OCI-LY3 (cell line): ENCODE results near the gene CSNK1A1.

Experiments used
- H2AFZ ChIP-seq: fragments of 200-600, 300-600 bp; shearing (Covaris generic); 2 replicates; pipeline ENCODE4 v1.6.0; 2014; ENCODE audit warnings: antibody characterized with exemption, low read depth, low read length
- H3K27ac ChIP-seq: fragments of 200-600, 300-600 bp; sonication (generic); 2 replicates; pipeline ENCODE4 v1.5.1; 2014; ENCODE audit warnings: mild to moderate bottlenecking, low read length, moderate library complexity, mixed read lengths
- H3K27me3 ChIP-seq: fragments of 200-600, 300-600 bp; sonication (generic); 2 replicates; pipeline ENCODE4 v1.6.1; 2014; ENCODE audit warnings: low read depth, low read length, mixed read lengths
- H3K36me3 ChIP-seq: fragments of 200-600, 300-600 bp; sonication (generic); replicated peaks from 2 replicates; pipeline ENCODE3; 2014; ENCODE audit warnings: low read depth, low read length, mixed read lengths
- H3K4me1 ChIP-seq: fragments of 300-600, 200-600 bp; sonication (generic); 2 replicates; pipeline ENCODE4 v1.6.1; 2014; ENCODE audit warnings: low read length, mixed read lengths
- H3K4me2 ChIP-seq: fragments of 200-600, 300-600 bp; sonication (generic); 2 replicates; pipeline ENCODE4 v1.6.1; 2014; ENCODE audit warnings: low read length, mixed read lengths
- H3K4me3 ChIP-seq: fragments of 300-600, 200-600 bp; sonication (generic); 2 replicates; pipeline ENCODE4 v1.5.1; 2014; ENCODE audit warnings: antibody characterized with exemption, mild to moderate bottlenecking, low read length, moderate library complexity
- H3K79me2 ChIP-seq: fragments of 300-600, 200-600 bp; shearing (Covaris generic); 2 replicates; pipeline ENCODE4 v1.6.1; 2014; ENCODE audit warnings: mild to moderate bottlenecking, low read length, mixed read lengths
- H3K9ac ChIP-seq: fragments of 300-600, 200-600 bp; shearing (Covaris generic); 2 replicates; pipeline ENCODE4 v1.6.0; 2014; ENCODE audit warnings: mild to moderate bottlenecking, low read length, moderate library complexity
- H3K9me3 ChIP-seq: fragments of 200-600, 300-600 bp; shearing (Covaris generic); 2 replicates; pipeline ENCODE4 v1.6.1; 2014; ENCODE audit warnings: low read length, mixed read lengths; ENCODE audit not compliant: insufficient read depth
- H4K20me1 ChIP-seq: fragments of 200-600, 300-600 bp; sonication (generic); 2 replicates; pipeline ENCODE4 v1.6.1; 2016; ENCODE audit warnings: low read length, mixed read lengths; ENCODE audit not compliant: insufficient read depth
- EZH2phosphoT487 ChIP-seq: fragments of 200-600 bp; shearing (Covaris generic); IDR thresholded peaks from 2 replicates; pipeline ENCODE4 v1.6.1; 2018; ENCODE audit warnings: antibody characterized with exemption, mixed run types, low read depth
- TF ChIP-seq, protein P1 (sequence below): fragments of 200-600, 300-600 bp; sonication (generic); IDR thresholded peaks from 2 replicates; pipeline ENCODE4 v1.5.1; 2014; ENCODE audit warnings: antibody characterized with exemption, low read length, low read depth

The CSNK1A1 gene

DNA sequence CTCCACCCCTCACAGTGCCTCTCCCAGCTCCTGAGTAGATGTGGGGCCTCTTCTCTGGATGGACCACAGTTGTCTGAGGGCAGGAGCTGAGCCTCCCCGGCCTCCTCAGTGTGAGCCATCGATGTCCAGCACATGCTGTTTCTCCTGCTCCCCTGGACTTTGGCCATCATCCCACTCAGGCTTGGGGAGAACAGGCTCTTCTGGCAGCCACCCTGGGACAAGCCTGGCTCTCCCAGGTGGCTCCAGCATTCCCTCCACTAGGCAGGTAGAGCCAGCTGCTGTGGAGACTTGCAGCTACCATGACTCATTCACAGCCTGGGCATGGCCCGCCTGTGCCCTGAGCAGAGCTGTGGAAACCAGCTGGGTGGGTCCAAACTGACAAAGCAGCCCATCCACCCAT is 77.0 kb downstream of the CSNK1A1 start:
- no peak overlapping the region for H3K4me2 ChIP-seq
- no peaks in the 10 kb centered on the region for H3K36me3 ChIP-seq
- no peak overlapping the region for H3K9ac ChIP-seq
- no peak overlapping the region for H3K4me3 ChIP-seq
- no peaks in the 10 kb centered on the region for H3K9me3 ChIP-seq
- no peak overlapping the region for H2AFZ ChIP-seq
- TF ChIP-seq, protein P1, sequence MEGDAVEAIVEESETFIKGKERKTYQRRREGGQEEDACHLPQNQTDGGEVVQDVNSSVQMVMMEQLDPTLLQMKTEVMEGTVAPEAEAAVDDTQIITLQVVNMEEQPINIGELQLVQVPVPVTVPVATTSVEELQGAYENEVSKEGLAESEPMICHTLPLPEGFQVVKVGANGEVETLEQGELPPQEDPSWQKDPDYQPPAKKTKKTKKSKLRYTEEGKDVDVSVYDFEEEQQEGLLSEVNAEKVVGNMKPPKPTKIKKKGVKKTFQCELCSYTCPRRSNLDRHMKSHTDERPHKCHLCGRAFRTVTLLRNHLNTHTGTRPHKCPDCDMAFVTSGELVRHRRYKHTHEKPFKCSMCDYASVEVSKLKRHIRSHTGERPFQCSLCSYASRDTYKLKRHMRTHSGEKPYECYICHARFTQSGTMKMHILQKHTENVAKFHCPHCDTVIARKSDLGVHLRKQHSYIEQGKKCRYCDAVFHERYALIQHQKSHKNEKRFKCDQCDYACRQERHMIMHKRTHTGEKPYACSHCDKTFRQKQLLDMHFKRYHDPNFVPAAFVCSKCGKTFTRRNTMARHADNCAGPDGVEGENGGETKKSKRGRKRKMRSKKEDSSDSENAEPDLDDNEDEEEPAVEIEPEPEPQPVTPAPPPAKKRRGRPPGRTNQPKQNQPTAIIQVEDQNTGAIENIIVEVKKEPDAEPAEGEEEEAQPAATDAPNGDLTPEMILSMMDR: no peak
- TF ChIP-seq EZH2phosphoT487: no peak
- H3K4me1 ChIP-seq: no peaks in the 10 kb centered on the region
- H3K27me3 ChIP-seq: no peaks in the 10 kb centered on the region
- H3K79me2 ChIP-seq: no peaks in the 10 kb centered on the region
- no peak overlapping the region for H3K27ac ChIP-seq
- H4K20me1 ChIP-seq: no peaks in the 10 kb centered on the region

DNA sequence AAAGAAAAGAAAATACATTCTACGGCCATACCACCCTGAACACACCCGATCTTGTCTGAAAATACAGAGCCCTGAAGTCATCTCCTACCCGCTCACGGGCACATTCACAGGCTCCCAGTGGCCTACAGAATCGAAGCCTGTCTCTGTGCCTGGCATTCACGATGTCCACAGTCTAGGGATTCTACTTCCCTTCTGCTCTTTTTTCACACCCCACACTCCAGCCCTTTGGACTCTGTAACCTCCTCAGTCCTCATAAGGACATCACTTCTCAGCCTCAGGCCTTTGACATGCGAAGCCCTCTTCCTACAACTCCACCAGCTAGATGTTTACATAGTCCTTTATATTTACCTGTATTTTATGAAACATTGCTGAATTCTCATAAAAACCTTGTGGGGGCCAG is 77.8 kb downstream of the CSNK1A1 start:
- no peak overlapping the region for H3K27ac ChIP-seq
- H2AFZ ChIP-seq: no peak overlapping the region

DNA sequence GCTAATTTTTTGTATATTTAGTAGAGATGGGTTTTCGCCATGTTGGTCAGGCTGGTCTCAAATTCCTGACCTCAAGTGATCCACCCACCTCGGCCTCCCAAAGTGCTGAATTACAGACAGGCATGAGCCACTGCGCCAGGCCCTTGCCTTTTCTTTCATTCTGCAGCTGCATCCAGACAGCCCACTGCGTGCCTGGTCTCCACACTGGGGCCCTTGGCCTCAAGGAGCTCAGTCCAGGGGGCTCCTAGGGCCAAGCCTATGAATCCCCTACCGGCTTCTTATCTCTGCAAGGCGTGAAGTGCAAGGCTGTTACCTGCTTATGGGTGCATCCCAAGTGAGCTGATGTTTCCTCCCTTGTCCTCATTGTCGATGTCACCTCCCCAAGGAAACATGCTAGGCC is 78.8 kb downstream of the CSNK1A1 start:
- Histone ChIP-seq H3K4me2 (no peak overlapping the region), H2AFZ (no peak overlapping the region), H3K4me3 (no peak overlapping the region), H3K79me2 (no peaks in the 10 kb centered on the region), H3K4me1 (no peaks in the 10 kb centered on the region), H3K36me3 (no peaks in the 10 kb centered on the region), H4K20me1 (no peaks in the 10 kb centered on the region), H3K27ac (no peak overlapping the region), H3K27me3 (no peaks in the 10 kb centered on the region), H3K9me3 (no peaks in the 10 kb centered on the region), H3K9ac (no peak overlapping the region)
- no peak for TF ChIP-seq EZH2phosphoT487
- TF ChIP-seq, protein P1: no peak

More for the DNA sequence above, 77.8 kb downstream of the CSNK1A1 start:
- H3K4me3 ChIP-seq: no peak overlapping the region
- H3K9me3 ChIP-seq: no peaks in the 10 kb centered on the region
- no peak overlapping the region for H3K9ac ChIP-seq
- no peak for TF ChIP-seq EZH2phosphoT487
- H3K79me2 ChIP-seq: no peaks in the 10 kb centered on the region
- H3K4me2 ChIP-seq: no peak overlapping the region
- H4K20me1 ChIP-seq: no peaks in the 10 kb centered on the region
- H3K4me1 ChIP-seq: no peaks in the 10 kb centered on the region
- no peaks in the 10 kb centered on the region for H3K27me3 ChIP-seq
- H3K36me3 ChIP-seq: no peaks in the 10 kb centered on the region

DNA sequence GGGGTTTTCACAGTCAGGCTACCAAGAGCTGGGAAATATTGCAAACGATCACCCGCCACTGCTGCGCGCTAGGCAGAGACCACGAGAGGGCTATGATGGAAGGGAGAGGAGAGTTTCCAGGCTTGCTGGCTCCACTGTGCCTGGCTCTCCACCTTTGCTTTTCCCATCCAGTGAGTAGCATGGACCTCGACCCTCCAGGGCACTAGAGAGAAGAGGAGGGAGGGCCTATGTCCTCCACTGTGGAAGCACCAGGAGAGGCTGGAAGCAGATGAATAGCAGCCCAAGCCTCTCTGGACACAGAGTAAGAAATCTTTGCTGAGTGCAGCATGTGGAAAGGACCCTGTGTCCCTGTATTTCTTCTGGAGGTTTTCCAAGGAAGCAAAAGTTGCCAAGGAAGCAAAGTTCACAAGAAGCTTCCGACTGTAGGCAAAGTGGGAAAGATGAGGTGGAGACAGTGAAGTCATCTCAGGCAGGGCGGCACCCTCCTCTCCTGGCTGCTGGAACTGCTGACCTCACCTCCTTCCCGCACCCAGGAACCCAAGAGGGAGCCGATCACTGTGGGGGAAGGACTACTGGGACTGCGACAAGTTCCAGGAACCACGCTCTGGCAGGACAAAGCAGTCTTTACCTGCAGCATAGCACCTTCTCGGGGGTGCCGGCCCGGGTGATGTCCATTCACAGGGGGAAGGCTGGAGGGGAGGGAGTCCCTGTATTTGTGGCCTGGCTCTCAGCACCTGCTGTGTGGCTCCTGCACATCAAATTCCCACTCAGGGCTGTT is 79.6 kb downstream of the CSNK1A1 start:
- H2AFZ ChIP-seq: no peak overlapping the region
- H3K79me2 ChIP-seq: no peaks in the 10 kb centered on the region

More for the DNA sequence above, 79.6 kb downstream of the CSNK1A1 start:
- H3K27me3 ChIP-seq: no peaks in the 10 kb centered on the region
- no peak overlapping the region for H3K4me2 ChIP-seq
- H4K20me1 ChIP-seq: no peaks in the 10 kb centered on the region
- no peak overlapping the region for H3K4me3 ChIP-seq
- H3K36me3 ChIP-seq: no peaks in the 10 kb centered on the region
- H3K4me1 ChIP-seq: no peaks in the 10 kb centered on the region
- no peaks in the 10 kb centered on the region for H3K9me3 ChIP-seq
- no peak for TF ChIP-seq EZH2phosphoT487
- TF ChIP-seq, protein P1: no peak
- no peak overlapping the region for H3K27ac ChIP-seq
- H3K9ac ChIP-seq: no peak overlapping the region
